Measurements from ENCODE around the gene GJB4. TPM values are rescaled to one million over a fixed set of nuclear protein-coding genes. Genes with fewer than 3 reads are reported as not detected.

Gene GJB4
- total RNA-seq, 1 experiment from 2014 or later, result not detected

- DNase-seq (ENCODE audit: low read depth), result no peak
Measured at GRCh38 chr1:34777519-34778321, 18.2 kb downstream of the GJB4 start.

DNA sequence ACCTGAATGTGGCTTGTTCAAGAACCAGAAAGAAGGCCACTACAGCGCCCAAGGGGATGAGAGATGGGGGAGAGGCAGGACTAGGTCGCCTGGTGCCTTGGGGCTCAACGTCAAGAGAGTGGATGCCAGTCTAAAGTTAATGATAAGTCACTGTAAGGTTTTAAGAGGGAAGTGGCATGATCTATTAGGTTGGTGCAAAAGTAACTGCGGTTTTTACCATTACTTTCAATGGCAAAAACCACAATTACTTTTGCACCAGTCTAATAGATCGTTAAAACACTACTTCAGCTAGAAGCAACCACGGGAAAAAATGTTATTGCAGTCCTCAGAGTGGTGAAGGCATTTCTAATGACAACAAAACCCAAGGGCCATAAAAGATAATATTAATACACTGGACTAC, 18.8 kb downstream of the GJB4 start:
- DNase-seq (ENCODE audit: low read depth), result no peak

DNA sequence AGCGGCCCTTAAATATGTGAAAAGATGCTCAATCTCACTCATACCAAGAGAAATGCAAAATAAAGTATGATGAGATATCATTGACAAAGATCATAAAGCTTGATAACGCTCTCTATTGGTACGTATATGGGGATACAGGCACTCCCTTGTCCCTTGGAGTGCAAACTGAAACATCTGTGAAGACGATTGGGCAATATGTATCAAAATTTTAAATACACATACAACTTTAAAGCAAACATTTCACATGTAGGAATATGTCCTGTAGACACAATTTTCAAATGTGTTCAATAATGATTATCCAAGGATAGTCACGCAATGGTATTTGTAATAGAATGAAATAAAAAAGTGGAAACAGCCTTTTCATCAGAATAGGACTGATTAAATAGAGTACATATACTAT, 19.5 kb downstream of the GJB4 start:
- no peak for DNase-seq (ENCODE audit: low read depth)

GRCh38 chr1:34779526-34779925, 20.0 kb downstream of the GJB4 start:
- DNase-seq (ENCODE audit: low read depth), result peak; percentile 35

- DNase-seq (ENCODE audit: low read depth), result no peak
Measured at GRCh38 chr1:34779962-34780361, 20.4 kb downstream of the GJB4 start.

GRCh38 chr1:34780528-34780927, 21.0 kb downstream of the GJB4 start:
- no peak for DNase-seq (ENCODE audit: low read depth)

DNA sequence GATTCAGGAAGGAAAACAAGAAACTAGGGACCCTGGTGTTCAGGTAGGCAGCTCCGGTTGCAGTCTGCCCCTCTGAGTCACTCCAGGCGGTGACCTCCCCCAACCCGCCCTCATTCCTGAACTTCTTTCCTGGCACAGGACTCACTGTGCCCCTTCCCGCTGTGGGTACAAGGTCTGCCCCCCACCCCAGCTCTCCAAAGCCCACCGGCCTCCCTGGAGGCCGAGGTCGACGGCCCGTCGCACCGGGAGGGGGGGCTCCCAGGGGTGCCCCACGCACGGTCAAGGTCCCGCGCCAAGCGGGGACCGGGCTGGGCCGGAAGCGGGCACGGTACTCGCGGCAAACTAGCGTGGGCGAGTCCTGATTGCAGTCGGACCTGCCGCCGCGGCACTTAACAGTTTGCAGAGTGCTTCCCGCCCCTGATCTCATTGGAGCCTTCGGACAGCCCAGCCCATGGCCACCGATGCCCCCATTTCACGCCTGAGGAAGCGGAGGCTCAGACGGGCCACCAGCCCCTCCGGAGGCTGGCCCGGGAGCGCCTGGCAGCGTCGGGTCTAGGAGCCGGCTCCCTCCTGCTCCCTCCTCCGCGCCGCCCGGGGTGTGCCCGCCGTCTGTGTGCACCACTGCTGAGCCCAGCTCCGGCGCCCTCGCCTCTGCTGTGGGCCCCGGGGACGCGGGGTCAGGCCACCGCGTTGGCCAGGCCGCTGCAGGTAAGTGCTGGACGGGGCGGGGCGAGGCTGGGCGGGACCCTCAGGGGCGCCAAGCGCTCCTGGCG, 21.7 kb downstream of the GJB4 start, which contains the start of gene GJB3:
GJB3 (plus strand) TSS at position 144 of the 773 bp plus-strand sequence. CDS start 3,549 bp downstream, outside the sequence.
- no peak for DNase-seq (ENCODE audit: low read depth)

DNA sequence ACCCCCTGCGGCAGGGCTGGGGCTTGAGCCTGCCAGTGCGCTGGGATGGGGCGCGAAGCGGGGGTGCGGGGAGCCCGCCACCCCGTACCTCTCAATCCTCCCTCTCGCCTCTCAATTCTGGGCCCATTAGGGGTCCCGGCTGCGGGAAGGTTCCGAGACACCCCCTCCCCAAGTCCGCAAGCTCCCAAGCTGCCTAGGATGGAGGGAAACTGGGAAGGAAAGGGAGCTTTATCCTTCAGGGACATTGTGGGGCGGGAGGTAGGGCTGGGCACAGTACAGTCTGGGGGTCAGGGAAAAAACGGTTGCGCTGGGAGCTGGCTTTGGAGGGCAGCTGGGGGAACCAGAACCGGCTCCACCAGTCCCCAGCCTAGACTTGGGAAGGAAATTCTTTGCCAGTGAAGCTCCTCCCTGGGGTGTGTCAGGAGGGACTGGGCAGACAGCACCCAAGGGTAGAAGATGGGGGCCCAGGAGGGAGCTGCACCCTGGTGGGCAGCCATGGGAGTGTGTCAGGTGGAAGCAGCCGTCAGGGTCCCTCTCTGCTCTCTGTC, 22.4 kb downstream of the GJB4 start:
- no peak for DNase-seq (ENCODE audit: low read depth)

GRCh38 chr1:34784751-34785221, 25.2 kb downstream of the GJB4 start:
- DNase-seq (ENCODE audit: low read depth), result no peak

DNA sequence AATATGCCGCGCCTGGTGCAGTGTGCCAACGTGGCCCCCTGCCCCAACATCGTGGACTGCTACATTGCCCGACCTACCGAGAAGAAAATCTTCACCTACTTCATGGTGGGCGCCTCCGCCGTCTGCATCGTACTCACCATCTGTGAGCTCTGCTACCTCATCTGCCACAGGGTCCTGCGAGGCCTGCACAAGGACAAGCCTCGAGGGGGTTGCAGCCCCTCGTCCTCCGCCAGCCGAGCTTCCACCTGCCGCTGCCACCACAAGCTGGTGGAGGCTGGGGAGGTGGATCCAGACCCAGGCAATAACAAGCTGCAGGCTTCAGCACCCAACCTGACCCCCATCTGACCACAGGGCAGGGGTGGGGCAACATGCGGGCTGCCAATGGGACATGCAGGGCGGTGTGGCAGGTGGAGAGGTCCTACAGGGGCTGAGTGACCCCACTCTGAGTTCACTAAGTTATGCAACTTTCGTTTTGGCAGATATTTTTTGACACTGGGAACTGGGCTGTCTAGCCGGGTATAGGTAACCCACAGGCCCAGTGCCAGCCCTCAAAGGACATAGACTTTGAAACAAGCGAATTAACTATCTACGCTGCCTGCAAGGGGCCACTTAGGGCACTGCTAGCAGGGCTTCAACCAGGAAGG, 25.8 kb downstream of the GJB4 start:
- DNase-seq (ENCODE audit: low read depth), result no peak

- DNase-seq (ENCODE audit: low read depth), result no peak
Measured at GRCh38 chr1:34785875-34786470, 26.4 kb downstream of the GJB4 start.

GRCh38 chr1:34786521-34787325, 27.2 kb downstream of the GJB4 start:
- peak; percentile 62 for DNase-seq (ENCODE audit: low read depth)

DNA sequence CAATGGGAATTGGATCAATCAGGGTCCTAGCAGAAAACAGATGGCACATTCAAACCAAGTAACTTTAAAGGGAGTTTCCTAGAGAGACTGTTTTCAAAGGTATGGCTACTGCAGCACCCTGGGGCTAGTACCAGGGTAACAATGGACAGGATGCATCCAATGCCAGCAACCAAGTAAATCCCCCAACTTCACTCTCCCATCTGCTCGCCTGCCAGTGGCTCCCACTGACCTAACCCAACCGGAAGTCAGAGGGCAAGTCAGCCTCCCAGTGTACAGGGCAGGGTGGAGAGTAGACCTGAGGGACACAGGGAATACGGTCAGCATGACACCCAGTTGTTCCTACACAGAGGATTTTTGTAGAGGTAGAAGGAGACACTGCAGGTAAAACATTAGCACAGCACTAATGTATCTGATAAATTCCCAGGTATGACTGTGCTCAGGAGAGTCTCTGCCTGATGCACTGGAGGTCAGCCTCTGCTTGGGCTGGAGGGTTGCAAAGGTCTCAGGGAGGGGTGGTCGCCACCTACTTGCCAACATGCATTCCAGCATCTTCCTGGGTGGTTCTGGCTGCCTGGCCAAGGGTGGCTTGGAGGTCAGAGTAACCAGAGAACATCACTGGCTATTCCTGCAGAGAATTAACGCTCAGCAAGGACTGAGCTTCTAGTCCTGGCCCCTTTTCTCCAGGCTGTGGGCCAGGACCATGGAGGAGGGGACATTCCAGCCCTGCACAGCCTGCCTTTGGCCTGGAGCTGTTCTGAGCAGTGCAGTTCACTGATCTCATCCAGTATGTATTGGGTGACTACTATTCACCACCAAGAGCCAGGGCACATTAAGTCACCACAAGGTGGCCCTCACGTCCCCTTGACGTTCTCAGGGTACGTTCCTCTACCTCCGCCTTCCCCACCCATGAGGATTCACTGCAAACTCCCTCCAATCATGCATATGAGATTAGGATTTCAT, 28.2 kb downstream of the GJB4 start:
- DNase-seq (ENCODE audit: low read depth), result peak; percentile 11

DNA sequence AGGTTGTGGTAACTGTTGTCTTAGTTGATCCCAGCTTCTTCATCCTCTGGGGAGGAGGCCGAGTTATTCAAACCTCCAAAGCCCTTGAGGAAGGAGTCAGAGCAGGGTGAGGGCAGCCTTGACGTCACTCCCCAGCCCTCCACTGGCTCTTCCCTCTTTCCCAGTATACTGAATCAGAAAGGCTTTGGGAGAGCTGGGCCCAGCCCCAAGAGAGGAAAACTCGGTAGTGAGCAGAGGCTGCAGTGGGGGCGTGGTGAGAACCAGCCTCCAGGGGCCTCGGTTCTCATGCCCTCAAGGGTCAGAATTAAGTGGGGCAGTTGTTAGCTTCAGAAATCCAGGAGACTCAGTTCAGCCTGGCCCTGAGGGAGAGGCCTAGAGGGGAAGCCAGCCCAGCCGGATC, 31.4 kb downstream of the GJB4 start:
- no peak for DNase-seq (ENCODE audit: low read depth)

- DNase-seq (ENCODE audit: low read depth), result no peak
Measured at GRCh38 chr1:34792424-34792823, 32.9 kb downstream of the GJB4 start.

DNA sequence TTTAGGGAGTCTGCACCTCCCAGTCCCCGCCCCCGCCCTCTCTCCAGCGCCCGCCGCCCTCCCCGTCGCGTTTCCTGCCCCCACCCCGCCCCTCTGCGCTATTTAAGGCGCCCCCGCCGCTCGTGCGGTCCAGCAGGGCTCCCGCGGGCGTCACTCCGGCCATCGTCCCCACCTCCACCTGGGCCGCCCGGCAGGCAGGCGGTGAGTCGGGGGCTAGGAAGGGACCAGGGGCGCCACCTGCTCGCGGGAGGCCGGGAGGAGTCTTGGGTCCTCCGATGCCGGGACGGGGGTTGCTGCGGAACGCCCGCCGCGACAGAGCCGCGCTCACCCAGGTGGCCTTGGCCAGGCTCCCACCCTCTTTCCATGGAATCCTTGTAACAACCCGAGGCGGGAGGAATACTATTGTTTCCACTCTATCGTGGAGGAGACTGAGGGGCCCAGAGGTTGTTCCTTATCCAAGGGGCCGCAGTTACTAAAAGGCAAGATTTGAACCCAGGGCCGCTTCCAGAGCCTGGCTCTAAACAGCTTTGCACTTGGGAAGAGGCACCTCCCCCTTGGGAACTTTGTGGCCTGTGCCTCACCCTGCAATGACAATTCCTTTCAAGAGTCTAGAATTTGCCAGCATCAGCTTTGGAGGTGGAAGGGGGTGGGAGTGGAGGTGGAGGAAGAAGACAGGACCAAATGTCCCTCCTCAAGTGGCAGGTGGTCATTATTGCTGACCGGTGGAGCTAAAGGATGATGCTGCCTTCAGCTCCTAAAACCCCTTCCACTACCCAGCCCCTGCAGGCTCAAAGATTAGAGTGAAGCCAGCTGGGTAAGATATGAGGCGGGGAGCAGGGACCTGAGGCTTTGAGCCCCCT, 33.6 kb downstream of the GJB4 start, which contains the start of gene GJA4:
GJA4 (plus strand) TSS at position 132 of the 860 bp plus-strand sequence. CDS start 1,215 bp downstream, outside the sequence.
- no peak for DNase-seq (ENCODE audit: low read depth)

DNA sequence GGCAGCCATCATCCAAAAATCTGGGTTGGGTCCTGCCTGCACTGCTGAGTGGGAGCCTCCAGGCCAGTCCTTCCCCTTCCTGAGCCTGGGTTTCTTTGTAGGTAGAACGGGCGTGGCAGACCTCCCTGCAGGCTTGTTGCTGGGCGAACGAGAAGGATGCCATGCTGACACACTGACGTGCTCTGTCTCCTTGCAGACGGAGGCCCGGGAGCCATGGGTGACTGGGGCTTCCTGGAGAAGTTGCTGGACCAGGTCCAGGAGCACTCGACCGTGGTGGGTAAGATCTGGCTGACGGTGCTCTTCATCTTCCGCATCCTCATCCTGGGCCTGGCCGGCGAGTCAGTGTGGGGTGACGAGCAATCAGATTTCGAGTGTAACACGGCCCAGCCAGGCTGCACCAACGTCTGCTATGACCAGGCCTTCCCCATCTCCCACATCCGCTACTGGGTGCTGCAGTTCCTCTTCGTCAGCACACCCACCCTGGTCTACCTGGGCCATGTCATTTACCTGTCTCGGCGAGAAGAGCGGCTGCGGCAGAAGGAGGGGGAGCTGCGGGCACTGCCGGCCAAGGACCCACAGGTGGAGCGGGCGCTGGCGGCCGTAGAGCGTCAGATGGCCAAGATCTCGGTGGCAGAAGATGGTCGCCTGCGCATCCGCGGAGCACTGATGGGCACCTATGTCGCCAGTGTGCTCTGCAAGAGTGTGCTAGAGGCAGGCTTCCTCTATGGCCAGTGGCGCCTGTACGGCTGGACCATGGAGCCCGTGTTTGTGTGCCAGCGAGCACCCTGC, 34.7 kb downstream of the GJB4 start:
- DNase-seq (ENCODE audit: low read depth), result no peak

Measured in HT1080 (cell line).